Right lobe of liver (tissue), 4 donors: ENCODE results near the gene PSMC3IP.

ENCODE experiments used
- POLR2A ChIP-seq: fragments of 450-650 bp; IDR thresholded peaks from one replicate; pipeline ENCODE4 v1.6.1; 2017; ENCODE audit warnings: antibody characterized with exemption, mild to moderate bottlenecking
- TF ChIP-seq, protein P1 (sequence below), 4 donors: fragments of 200-600 bp in 3 of 4; fragments of 450-650 bp in 1 of 4; IDR thresholded peaks; one replicate each; pipeline versions ENCODE4 v1.5.1 to v1.8.0; 2016 to 2022; ENCODE audit warnings: antibody characterized with exemption in 4 of 4, mild to moderate bottlenecking in 2 of 4
- donor health status: DM: no; HTN: no; CAD: no.
- donor health status: DM: no; HTN: no; CAD: no.
- donor health status: DM: no; HTN: yes; CAD: no.

DNA sequence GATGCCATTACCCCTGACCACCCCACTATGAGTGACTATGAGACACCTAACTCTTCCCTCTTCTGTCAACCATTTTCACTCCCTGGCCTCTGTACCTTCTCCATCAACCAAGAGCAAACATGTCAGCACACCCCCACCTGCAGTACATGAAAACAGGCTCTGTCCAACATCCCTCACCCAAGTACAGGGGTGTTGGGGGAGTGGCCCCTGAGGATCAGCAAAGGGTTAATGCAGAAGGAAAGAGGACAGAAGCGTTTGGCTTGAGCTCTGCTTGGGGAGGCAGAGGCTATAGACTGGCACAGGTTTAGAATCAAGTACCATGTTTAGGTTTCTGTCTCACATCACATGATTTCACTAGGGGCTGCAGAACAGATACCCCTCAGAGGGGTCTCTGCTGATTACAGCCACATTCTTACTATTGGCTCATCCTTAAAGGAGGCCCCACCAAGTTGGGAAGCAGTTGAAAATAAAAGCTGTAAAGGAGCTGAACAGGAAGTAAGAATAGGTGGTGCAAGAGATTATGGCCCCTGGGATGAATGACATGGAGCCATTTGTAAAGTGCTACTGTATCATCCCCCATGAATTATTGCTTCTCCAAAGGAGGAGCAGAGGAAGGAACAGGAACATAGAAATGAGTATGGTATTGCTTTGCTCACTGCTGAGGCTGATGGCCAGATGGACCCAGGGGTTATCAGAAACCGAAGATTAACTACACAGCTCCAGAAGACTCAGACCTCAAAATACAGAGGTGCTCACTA, 2.4 kb upstream of the PSMC3IP start:
- TF ChIP-seq, protein P1, sequence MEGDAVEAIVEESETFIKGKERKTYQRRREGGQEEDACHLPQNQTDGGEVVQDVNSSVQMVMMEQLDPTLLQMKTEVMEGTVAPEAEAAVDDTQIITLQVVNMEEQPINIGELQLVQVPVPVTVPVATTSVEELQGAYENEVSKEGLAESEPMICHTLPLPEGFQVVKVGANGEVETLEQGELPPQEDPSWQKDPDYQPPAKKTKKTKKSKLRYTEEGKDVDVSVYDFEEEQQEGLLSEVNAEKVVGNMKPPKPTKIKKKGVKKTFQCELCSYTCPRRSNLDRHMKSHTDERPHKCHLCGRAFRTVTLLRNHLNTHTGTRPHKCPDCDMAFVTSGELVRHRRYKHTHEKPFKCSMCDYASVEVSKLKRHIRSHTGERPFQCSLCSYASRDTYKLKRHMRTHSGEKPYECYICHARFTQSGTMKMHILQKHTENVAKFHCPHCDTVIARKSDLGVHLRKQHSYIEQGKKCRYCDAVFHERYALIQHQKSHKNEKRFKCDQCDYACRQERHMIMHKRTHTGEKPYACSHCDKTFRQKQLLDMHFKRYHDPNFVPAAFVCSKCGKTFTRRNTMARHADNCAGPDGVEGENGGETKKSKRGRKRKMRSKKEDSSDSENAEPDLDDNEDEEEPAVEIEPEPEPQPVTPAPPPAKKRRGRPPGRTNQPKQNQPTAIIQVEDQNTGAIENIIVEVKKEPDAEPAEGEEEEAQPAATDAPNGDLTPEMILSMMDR (IDR thresholded peaks at IDR 0.05), result no peak
- no peak for TF ChIP-seq POLR2A
